Cerebellar cortex (tissue), 1 donor: Measurements from ENCODE around the gene SPTY2D1.
A peak's percentile ranks its signal among the peaks of the same experiment; 100 is the strongest.
"Not testable (repeated sequence)": the region's sequence is repeated elsewhere in the genome, so short reads cannot be mapped to it uniquely, and the experiment has no call there.

Experiments
- DNase-seq: peaks from one replicate; pipeline ENCODE4 v3.0.0-alpha.2; 2015; ENCODE audit warnings: low spot score

Gene SPTY2D1, protein sequence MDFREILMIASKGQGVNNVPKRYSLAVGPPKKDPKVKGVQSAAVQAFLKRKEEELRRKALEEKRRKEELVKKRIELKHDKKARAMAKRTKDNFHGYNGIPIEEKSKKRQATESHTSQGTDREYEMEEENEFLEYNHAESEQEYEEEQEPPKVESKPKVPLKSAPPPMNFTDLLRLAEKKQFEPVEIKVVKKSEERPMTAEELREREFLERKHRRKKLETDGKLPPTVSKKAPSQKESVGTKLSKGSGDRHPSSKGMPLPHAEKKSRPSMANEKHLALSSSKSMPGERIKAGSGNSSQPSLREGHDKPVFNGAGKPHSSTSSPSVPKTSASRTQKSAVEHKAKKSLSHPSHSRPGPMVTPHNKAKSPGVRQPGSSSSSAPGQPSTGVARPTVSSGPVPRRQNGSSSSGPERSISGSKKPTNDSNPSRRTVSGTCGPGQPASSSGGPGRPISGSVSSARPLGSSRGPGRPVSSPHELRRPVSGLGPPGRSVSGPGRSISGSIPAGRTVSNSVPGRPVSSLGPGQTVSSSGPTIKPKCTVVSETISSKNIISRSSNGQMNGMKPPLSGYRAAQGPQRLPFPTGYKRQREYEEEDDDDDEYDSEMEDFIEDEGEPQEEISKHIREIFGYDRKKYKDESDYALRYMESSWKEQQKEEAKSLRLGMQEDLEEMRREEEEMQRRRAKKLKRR

DNA sequence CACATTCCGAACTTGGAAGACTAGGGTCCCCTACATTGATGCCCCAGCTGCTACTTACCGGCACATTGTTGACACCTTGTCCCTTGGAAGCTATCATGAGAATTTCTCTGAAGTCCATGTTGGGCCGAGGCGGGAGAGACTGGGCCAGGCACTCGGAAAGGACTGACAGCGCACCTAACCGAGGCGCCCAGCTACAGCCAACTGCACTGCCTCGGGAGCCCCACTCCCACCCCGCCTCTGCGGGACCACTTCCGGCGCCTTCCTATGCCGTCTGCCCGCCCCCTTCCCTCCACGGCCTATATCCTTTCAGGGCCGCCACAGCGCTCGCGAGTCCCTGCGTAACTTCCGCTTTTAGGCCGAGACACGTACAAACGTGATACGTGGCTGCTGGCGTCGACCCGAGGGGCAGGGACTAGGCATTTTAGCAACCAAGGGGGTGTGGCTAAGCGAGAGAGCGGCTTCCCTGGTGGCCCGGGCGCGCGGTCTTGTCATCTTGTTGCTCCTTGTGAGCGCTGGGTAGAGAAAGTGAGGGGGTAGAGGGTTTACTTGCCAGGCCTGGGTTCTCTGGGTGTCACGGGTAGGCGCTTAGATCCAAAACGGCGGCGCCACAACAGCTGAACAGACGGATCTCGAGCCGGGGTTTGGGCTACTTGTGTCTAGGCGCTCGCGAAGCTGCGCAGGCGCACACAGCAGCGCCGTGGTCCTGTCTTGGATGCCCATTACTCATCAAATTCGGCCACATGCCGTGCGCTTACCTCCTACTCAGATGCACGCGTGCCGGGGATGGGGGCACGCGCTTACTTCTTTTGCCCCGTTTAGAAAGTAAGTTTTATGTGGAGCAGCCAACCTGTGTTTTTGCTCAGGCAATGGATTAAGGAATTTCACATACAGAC lies at the start of gene SPTY2D1:
Gene SPTY2D1, minus strand, starts transcription at position 203 of the 893 bp plus-strand sequence. Its CDS starts 85 bp downstream, at position 118.
- DNase-seq: peak; percentile 100

DNA sequence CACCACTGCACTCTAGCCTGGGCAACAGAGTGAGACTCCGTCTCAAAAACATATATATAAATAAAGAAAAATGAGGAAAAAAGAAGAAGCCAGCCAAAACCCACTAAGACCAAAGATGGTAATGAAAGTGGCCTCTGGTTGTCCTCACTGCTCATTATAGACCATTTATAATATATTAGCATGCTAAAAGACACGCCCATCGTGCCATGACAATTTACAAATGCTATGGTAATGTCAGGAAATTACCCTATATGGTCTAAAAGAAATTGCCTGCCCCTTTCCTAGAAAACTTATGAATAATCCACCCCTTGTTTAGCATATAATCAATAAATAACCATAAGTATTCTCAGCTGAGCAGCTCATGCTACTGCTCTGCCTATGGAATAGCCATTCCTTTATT lies 48.3 kb upstream of the SPTY2D1 start:
- DNase-seq: no peak

DNA sequence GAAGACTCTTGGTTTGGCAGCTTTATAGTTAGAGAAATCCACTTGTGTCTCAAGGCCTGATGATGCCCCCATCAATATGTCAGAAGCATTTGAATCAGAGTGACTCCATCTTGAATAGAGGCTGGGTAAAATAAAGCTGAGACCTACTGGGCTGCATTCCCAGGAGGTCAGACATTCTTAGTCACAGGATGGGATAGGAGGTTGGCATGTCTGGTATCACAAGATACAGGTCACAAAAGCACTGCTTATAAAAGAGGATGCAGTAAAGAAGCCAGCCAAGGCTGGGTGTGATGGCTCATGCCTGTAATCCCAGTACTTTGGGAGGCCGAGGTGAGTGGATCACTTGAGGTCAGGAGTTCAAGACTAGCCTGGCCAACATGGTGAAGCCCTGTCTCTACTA lies 47.8 kb upstream of the SPTY2D1 start:
- DNase-seq: not testable (repeated sequence)

DNA sequence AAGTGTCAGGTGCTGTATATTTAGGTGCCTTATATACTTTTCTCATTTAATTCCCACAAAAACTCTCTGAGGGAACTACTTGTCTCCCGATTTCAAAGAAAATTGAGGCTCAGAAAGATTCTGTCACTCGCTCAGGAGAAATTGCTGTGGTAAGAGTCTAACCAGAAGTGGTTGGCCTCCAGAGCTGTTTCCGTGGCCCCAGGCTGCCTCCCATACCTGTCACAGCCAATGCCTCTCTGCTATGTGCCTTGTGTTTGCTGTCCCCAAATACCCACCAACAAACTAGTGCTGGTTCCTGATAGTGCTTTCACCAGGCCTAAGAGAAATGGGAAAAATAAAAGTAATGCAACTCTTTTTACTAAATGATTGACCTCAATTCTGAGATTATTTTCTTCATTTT lies 43.4 kb upstream of the SPTY2D1 start:
- DNase-seq: no peak

DNA sequence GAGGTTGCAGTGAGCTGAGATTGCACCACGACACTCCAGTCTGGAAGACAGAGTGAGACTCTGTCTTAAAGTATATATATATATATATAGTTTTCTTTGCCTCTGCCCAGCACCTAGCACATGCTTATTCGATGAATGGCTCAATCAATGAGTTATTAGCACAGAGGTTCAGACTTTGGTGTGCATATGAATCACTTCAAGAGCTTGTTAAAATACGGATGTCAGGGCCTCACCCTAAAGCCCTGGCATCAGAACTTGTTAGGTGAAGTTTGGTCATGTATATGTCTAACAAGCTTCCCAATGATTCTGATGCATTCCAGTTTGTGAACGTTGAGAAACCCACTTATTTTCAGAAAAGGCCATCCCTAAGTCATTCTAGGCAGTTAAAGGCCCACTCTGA lies 42.7 kb upstream of the SPTY2D1 start:
- no peak for DNase-seq

DNA sequence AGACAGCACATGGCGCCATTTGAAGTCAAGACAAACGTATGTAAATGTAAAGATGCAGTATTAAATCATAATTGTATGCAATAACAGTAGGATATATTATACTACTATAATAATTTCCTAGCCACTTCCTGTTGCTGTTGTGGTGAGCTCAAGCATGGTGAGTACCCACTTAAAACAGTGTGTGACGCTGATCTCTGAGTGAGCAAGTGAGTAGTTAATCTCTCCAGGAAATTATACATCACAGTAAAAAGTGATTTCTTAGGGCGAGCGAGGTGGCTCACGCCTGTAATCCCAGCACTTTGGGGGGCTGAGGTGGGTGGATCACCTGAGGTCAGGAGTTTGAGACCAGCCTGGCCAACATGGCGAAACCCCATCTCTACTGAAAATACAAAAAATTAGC lies 38.1 kb upstream of the SPTY2D1 start:
- DNase-seq: not testable (repeated sequence)

DNA sequence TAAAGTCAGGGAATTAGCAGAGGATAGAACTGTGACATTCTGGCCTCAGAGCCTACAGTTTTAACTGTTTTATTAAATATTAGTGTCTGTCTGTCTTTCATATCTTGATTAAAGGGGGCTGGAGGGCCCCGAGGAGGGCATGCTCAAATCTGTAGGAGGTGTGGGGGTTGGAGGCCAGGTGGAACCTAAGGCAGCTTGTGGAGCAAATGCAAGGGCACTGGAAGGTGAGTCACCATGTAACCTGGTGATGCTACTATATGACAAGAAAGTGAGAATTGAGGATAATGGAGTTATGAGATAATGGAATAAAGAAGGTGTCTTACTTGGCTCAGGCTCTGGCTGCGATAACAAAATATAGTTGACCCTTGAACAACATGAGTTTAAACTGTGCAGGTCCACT lies 37.1 kb upstream of the SPTY2D1 start:
- DNase-seq: no peak

DNA sequence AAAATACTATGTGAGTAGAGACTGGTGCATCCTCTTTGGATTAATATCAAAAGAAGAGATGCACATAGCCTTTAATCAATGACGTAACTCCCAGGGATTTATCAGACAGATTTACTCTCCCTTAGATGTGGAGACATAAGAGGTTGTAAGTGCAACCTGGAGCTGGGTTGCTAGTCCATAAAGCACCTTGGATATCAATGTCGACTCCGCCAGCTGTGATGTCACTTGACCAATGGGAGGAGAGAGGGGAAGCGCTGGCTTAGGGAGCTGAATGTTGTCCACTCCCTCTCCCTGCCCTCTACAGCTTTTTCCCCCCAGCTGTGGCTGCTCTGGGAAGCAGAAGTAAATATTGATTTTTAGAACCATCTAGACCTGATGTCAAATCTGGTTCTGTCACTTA lies 35.6 kb upstream of the SPTY2D1 start:
- DNase-seq: no peak

DNA sequence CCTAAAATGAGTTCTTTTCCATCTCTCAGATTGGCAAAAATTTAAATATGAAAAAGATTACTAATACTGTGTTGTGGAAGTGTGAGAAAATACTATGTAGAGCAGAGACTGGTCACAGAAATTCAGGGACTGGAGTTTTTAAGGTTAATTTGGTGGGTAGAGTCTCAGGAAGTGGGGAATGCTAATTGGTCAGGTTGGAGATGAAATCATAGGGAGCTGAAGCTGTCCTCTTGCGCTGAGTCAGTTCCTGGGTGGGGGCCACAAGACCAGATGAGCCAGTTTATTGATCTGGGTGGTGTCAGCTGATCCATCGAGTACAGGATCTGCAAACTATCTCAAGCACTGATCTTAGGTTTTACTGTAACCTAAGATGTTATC lies 35.1 kb upstream of the SPTY2D1 start:
- DNase-seq: no peak

DNA sequence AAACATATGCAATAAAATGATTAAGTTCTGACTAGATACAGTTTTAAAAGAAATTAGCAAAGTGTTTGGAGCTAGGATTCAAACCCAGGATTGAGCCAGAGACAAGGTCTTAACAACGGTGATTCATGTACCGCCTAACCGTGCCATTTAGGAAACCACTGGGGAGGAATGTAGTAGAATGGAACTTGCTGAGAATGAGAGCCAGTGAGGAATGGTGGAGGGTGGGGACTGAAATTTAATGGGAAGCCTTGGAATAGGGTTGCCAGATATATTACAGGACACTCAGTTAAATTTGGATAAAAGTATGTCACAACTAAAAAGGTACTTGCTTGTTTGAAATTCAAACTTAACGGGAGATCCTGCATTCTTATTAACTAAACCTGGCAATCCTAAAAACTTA lies 34.0 kb upstream of the SPTY2D1 start:
- DNase-seq: no peak

DNA sequence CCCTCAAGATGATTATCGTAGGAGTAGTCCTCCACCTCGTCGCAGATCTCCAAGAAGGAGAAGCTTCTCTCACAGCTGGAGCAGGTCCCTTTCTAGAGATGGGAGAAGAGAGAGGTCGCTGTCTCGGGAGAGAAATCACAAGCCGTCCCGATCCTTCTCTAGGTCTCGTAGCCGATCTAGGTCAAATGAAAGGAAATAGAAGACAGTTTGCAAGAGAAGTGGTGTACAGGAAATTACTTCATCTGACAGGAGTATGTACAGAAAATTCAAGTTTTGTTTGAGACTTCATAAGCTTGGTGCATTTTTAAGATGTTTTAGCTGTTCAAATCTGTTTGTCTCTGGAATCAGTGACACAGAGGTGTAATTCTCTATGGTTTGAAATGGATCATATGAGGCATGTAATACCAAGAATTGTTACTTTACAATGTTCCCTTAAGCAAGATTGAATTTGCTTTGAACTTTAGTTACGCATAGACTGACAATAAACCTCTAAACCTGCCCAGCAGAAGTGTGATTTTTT lies 31.3 kb upstream of the SPTY2D1 start:
- not testable (repeated sequence) for DNase-seq

DNA sequence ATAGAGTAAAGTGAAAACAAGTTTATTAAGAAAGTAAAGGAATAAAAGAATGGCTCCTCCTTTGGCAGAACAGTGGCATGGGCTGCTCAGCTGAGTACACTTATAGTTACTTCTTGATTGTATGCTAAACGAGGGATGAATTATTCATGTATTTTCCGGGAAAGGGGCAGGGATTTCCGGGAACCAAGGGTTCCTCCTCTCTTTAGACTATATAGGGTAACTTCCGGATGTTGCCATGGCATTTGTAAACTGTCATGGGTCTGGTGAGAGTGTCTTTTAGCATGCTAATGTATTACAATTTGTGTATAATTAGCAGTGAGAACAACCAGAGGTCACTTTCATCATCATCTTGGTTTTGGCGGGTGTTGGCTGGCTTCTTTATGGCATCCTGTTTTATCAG lies 23.5 kb upstream of the SPTY2D1 start:
- DNase-seq: no peak

DNA sequence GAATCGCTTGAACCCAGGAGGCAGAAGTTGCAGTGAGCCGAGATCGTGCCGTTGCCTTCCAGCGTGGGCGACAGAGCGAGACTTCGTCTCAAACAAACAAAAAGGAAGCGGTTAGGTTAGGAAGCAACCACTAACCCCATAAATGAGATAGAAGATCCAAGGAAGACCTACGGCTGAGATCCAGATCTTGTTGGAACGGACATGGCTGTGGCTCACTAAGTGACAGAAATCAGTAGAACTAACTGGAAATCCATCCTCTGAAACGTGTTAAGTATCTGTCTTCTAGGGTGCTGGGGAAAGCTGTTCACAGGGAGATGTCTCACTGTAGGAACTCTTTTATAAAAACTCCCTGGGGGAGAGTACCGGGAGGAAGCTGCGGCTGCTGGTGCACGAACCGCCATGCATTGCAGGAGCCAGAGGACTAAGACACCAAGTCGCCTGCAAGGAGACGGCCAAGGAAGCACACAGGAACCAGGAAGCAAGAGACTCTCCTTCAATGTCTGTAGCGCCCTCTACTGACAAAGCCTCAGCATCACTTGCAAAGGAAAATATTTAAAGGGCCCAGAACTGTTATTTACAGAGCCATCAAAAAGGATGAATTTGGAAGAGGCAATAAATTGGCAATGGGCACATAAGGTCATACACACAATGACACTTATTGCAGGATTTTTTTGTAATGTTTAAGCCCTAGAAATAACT lies 16.9 kb upstream of the SPTY2D1 start:
- peak; percentile 68 for DNase-seq

DNA sequence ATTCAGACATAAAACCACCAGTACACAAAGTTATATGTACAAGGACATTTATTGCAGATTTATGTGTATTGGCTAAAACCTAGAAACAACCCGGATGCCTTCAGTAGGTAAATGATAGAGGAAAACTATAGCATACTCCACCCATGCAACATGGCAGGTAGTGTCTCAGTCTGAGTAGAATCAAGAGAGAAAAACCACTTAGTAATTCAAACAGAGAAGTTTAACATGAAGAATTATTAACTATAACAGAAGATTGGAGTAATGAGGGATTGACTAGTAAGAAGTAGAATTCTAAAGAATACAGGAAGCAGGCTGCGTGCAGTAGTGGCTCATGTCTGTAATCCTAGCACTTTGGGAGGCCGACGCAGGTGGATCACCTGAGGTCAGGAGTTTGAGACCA lies 16.2 kb upstream of the SPTY2D1 start:
- no peak for DNase-seq

DNA sequence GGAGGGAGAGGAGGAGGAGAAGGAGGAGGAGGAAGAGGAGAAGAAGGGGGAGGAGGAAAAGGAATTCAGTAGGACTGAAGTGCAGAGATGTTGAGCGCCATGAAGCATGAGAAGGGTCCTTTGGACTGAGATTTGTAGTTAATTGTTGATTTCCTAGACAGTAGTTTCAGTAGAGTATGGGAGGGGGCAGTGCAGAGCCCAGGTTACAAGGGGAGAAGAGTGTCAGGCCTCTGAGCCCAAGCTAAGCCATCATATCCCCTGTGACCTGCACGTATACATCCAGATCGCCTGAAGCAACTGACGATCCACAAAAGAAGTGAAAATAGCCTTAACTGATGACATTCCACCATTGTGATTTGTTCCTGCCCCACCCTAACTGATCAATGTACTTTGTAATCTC lies 8.9 kb upstream of the SPTY2D1 start:
- not testable (repeated sequence) for DNase-seq

DNA sequence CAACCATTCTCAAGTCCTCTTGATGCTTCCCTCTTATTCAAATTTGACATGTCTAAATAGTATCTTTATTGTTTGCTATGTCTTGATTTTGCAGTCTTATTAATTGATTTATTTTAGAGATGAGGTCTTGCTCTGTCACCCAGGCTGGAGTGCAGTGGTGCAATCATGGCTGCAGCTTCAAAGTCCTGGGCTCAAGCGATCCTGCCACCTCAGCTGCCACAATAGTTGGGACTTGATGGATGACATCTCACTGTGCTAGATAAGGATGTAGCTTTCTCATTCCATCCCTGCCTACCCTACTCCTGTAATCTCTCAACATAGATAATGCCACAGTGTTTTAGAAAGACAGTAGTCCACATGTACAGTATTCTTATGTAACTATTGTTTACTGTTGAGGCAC lies 7.5 kb upstream of the SPTY2D1 start:
- DNase-seq: no peak

DNA sequence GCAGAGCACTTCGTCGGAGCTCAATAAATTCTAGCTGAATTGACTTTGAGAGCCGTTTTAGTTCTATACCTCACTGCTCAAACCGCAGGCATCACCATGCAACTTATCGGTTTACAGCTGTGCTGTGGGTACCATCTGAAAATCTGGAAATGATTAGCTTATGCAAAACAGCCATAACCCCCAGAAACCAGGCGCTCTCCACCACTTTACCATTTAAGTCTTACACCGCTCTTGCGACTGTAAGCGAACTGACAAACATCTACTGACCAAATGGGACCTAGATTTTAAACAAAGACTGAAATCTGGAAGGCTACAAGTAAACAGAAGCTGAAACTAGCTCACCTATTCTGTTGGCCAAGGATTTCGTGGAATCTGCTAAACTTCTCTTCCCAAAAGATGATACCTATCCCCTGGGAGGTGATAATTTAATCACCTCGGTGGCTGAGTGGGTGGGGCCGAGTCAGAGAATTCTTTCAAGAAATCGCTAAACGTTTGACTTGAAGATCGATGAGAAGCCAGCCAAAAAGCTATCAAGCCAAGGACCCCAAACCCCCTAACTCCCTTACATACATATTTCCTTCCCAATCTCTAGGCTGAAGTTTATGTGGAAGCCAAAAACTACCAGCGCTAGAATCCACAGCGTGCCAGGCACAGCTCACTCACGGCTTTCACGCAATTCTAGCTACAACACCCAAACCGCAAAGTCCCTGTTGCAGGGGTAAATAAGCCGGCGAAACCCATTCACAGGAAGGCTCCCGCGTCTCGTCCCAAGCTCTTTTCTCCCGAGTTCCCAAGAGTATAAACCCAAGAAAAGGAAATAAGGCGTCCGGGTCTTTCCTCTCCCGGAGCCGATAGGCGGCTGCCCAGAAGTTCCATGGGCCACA lies 644 bp downstream of the SPTY2D1 start:
- no peak for DNase-seq

DNA sequence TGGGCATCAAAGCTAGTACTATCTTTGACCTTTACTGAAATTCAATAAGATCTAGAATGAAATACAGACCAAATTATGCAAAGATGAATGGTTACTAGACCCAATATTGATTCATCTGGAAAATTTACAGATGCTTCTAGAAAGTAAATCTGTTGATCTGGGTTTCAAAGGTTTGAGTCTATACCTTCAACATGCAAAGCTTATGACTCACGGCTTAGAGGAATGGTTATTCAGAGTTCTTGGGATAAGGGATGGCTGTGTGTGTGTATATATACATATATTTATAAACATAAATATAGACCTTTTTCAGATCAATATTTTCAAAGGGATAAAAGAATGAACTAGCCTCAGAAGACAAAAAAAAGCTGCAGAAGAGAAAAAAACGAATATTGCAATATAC lies 1.3 kb downstream of the SPTY2D1 start:
- no peak for DNase-seq

DNA sequence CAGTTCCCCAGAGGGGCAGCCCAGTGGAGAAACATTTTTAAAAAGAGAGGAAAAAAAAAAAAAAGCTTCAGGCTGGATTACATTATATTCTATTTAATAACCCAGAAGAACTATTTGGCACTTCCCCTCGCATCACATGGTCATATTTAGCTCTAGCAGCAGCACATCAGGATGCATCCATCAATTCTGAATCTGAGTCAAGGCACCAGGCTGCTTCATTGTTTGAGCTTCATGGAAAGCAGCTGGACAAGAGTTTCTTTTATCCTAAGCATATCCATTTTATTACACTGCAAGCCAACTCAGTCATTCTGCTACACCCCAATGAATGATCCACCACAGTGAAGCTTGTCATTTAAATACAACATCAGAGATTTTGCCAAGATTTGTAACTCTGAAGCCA lies 10.0 kb downstream of the SPTY2D1 start:
- no peak for DNase-seq

DNA sequence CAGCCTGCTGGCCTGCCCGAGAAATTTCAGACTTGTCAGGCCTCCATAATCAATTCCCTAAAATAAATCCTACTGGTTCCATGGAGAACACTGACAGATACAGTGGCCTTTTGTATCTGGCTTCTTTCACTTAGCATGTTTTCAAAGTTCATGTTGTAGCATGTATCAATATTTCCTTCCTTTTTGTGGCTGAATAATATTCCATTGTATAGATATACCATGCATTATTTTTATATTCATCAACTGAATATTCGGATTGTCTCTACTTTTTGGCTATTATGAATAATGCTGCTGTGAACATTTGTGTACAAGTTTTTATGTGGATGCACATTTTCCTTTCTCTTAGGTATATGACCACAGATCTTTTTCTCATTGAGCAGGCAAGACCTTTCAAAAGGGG lies 10.4 kb downstream of the SPTY2D1 start:
- DNase-seq: no peak
